HG03159 (cell line): Measurements from ENCODE around the gene SLC26A8.
"Not testable (repeated sequence)": the region's sequence is repeated elsewhere in the genome, so short reads cannot be mapped to it uniquely, and the experiment has no call there.

Source experiments
- ATAC-seq: cut with Tn5 transposase; IDR thresholded peaks from one replicate; pipeline ENCODE4 v1.9.1; 2021; ENCODE audit warnings: mild to moderate bottlenecking, moderate library complexity; ENCODE audit not compliant: unreplicated experiment

Gene SLC26A8

DNA sequence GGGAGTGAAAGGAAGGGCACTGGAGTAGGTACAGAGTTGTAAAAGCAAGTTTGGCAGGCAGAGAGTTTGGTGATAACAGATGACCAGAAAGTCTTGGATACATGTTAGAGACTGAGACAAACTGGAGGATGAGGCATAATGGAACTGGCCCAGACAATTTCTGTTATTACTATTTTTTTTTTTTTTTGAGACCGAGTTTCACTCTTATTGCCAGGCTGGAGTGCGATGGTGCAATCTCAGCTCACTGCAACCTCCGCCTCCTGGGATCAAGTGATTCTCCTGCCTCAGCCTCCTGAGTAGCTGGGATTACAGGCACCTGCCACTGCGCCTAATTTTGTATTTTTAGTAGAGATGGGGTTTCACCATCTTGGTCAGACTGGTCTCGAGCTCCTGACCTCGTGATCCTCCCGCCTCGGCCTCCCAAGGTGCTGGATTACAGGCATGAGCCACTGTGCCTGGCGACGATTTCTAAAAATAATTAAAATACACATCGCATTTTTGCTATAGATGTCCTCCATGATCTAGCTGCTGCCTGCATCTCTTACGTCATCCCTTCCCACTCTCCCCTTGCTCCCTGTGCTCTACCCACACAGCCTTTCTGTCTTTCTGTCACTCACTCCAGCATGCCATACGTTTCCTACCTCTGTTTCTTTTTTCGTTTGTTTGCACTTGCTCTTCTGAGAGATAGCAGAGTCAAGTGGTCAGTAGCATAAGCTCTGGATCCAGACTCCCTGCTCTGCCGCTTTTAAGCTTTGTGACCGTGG is 26.7 kb upstream of the SLC26A8 start:
- no peak for ATAC-seq

DNA sequence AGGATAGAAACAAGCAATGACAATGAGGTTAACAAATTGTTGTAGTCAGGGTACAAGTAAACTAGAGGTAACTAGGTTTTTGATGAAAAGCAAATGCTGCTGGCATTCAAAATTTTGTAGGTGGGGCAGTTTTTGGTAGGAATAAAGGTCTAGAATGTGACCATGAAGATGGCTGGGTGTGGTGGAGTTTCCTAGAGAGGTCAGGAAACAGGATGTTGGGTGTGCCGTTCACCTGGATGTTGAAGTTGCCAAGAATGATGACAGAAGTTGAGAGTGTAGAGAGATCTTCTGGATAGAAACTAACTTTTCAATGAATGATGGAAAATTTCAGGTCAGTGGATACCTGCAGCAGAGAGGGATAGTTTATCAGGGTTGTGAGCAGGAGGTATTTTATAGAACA is 25.9 kb upstream of the SLC26A8 start:
- no peak for ATAC-seq

DNA sequence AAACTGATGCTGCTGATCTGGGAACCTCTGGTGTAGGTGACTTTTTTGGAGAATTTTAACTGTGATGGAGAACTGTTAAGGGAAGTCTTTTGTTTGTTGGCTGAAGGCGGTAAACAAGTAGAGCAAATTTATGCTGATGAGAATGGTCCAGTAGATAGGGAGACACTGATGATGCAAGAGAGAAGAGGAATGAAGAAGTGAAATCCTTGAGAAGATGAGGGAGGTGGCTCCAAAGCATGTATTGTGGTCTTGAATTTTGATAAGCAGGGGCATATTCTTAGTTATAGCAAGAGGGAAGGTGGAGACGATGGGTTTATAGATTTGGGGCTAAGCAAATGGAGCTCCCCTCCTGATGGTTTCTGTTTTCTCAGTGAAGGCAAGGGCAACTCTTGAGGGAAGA is 25.1 kb upstream of the SLC26A8 start:
- ATAC-seq = no peak

DNA sequence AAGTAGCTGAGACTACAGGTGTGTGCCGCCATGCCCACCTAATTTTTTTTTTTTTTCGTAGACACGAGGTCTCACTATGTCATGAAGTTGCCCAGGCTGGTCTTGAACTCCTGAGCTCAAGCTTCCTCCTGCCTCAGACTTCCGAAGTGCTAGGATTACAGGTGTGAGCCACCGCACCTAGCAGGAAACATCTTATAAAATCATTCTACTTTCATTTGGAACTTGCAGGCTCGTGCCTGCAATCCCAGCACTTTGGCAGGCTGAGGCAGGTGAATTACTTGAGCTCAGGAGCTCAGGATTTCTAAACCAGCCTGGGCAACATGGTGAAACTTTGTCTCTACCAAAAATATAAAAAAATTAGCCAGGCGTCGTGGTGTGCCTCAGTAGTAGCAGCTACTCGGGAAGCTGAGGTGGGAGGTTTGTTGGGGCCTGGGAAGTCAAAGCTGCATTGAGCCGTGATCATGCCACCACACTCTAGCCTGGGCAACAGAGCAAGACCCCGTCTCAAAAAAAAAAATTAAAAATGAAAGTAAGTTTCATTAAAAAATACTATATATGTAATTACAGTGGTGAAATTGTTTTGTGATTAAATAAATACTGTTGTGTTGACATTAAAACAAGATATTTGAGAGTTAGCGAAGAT is 18.3 kb upstream of the SLC26A8 start:
- no peak for ATAC-seq

DNA sequence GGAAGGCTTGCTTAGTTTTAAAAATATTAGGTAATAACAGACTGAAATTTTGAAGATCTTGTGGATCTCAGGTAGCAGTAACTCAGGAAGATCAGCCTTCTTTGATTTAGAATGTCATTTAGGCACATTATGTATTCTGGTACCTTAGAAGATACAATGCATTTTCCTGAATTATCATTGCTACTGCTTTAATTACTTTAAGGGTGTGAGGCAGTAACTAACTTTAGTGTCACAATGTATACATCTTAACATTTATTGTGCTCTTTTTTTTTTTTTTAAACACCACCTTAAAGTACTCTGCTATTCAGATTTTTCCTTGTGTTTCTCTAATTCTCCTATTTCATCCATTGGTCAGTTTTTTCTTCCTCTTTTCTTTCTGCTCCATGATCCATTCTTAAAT is 16.5 kb upstream of the SLC26A8 start:
- no peak for ATAC-seq

DNA sequence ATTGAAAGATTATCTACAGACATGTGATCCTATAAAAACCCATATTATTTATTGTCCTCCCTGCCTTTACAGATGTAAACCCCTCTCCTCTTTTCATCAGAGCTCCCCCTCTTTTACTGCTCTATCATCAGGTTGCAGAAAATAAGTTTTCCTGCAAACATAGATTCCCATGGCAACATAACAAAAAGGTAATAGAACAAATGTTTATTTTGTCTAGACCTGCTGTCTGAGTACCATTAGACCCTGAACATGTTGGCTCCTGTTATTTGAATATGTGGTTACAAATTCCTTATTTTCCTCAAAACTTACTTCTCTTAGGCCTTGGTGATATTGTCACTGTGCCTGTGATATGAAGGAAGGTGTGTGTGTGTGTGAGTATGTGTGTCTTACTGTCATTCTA is 14.7 kb upstream of the SLC26A8 start:
- ATAC-seq = no peak

DNA sequence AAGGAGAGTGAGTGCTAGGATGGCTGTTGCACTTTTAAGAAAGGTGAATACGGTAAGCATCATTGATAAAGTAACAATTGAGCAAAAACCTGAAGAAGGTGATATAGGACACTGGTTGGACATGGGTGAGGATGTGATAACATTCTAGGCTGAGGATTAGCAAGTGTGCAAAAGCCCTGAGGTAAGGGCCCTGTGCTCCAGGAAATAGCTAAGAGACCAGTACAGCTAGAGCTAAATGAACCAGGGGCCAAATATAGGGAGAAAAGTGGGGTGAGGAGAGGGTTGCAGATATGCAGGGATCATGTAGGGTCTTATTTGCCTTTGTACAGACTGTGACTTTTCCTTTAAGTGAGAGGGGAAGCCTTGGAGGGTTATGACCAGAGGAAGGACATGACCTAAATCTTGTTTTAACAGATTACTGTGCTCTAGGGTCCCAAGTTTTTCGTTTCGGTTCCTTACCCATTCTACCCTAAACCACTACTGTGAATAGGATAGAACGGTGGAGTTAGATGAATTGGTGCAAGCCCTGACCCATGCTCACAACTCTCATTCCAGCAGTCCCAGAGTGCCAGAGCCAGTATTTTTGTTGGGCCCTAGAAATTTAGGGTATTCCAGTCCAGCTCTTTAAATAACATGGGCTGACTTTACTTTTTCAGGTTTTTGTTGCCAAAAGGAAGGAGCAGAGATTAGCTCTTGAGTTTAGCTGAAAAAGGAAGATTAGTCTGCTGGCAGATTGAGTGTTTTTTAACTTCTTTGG is 13.9 kb upstream of the SLC26A8 start:
- no peak for ATAC-seq

DNA sequence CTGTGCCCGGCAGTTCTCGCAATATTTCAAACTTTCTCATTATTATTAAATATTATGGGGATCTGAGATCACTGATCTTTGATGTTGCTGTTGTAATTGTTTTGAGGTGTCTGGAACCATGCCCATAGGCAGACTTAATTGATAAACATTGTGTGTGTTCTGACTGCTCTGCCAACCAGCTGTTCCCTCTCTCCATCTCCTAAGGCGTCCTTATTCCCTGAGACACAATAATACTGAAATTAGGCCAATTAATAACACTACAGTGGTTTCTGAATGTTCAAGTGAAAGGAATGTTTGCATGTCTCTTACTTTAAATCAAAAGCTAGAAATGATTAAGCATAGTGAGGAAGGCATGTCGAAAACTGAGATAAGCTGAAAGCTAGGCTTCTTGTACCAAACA is 10.8 kb upstream of the SLC26A8 start:
- no peak for ATAC-seq

DNA sequence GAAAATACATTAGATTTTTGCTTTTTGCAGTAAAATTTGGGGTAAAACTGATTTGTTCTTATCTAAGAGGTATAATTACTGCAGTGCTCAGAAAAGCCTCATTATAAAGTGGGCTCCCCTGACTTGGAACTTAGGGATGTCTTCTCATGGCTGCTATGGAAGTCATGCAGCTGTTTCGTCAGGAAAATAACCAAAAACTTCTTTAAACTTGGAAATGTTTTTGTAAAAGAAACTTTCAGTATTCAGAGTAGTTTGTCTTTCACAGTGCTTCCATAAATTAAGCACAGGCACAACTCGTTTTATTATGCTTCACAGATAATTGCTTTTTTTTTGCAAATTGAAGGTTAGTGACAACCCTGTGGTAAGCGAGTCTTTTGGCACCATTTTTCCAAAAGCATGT is 10.0 kb upstream of the SLC26A8 start:
- no peak for ATAC-seq

DNA sequence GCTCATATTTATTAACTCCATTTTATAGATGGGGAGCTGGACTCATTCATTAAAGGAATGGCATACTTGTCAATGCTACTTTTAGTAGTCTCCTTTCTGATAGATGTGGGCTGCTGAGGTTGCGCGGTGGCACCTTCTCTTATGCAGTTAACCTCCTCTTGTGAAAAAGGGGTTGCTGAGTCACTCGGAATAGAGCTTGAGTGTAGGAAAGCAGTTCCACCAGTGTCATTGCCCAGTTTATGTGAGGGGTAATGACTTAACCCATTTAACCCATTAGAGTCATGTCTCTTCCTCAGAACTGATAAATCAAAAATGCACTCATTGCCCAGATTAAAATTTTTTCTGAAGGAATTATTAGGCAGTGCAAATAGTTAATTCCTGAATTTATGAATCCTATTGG is 9.5 kb upstream of the SLC26A8 start:
- no peak for ATAC-seq

DNA sequence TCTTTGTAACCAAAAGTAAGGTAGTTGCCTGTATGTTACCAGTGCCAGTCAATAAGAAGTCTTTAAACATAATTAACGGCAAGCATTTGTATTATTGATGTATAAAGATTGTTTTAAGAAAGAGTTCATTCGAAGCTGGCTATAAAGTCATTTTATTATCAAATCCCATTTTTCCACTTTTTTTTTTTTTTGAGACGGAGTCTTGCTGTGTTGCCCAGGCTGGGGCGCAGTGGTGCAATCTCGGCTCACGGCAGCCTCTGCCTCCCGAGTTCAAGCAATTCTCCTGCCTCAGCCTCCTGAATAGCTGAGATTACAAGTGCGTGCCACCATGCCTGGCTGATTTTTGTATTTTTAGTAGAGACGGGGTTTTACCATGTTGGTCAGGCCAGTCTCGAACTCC is 8.7 kb upstream of the SLC26A8 start:
- ATAC-seq = not testable (repeated sequence)

DNA sequence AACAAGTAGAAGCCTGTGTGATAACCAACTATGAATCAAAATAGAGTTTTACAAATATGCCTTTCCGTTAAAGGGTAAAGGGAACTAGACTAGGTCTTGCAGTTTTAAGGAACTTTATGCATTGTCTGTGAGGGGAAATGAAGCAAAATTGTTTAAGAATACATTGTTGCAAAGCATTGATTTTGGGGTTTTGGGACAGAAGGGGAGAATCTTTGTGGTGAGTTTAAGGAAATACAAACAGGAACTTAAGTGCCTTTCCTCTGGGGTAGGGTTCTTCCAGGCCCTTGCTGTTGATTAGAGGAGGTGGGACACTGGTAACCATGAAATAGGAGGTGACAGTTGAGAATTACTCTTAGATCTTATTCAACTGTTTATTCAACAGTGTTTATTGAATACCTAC is 7.8 kb upstream of the SLC26A8 start:
- no peak for ATAC-seq

DNA sequence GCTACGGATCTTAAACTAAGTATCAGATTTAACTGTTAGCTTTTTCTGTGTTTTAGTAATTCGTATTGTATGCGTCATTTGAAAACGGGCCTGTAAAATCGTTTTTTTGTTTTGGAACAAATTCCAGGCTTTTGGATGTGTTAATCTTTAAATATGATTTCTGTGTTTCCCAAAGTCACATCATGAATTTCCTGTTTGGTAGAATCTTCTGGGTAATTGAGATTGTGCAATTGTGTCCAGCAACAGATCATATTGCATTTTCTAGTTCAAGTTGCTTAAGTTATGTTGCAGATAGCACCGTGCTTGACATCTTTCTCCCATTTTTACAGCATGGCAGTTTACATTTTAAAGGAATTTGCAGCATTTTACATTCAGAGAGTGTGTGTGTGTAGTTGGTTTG is 5.0 kb upstream of the SLC26A8 start:
- ATAC-seq = no peak

DNA sequence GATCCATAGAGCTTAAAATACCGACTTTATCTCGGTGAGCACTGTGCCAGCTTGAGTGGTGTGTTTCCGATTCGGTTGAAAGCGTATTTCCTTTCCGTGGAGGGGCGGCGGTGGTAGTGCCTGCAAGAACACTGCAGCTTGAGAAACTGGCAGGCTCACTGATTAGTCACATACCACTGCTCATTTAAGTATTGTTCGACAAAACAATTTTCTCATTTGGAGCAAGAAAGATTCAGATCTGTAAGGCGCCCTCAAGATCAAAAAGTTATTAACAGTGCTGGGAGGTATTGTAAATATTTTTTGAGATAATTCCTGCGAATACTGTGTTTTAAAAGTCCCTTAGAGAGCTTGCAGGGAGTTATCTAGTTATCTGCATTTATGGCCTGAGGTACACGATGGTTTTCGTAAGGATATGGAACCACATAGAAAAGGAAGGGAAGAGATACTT is 4.5 kb upstream of the SLC26A8 start:
- no peak for ATAC-seq

DNA sequence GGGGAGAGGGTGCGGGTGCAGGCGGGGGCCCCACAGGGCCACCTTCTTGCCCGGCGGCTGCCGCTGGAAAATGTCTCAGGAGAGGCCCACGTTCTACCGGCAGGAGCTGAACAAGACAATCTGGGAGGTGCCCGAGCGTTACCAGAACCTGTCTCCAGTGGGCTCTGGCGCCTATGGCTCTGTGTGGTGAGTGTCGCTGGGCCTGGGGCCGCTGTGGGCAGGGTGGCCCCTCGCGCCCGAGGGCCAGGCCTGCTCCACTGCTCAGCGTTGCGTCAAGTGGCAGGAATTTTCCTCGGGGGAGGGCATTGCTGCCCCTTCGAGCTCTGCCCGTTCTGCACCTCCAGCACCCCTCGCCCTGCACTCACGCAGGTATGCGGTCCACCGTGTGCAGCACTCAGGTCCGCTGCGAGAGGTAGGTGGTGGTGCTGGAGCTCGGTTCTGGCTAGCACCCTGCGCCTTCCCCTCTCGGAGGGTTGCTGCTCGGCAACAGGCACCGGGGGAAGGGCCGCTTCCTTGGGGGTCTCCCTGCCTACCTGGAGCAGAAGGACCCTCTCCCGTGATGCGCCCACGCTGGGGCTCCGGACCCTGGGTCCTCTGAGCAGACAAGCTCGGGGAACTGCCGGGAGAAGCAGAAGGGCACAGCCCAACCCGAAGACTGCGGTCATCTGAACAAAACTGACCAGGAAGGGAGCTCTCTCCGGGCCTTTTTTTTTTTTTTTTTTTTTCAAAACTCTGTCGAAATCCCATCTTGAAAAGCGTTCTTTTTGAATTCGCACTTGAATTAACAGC is 3.8 kb upstream of the SLC26A8 start:
- peak; percentile 5 for ATAC-seq

DNA sequence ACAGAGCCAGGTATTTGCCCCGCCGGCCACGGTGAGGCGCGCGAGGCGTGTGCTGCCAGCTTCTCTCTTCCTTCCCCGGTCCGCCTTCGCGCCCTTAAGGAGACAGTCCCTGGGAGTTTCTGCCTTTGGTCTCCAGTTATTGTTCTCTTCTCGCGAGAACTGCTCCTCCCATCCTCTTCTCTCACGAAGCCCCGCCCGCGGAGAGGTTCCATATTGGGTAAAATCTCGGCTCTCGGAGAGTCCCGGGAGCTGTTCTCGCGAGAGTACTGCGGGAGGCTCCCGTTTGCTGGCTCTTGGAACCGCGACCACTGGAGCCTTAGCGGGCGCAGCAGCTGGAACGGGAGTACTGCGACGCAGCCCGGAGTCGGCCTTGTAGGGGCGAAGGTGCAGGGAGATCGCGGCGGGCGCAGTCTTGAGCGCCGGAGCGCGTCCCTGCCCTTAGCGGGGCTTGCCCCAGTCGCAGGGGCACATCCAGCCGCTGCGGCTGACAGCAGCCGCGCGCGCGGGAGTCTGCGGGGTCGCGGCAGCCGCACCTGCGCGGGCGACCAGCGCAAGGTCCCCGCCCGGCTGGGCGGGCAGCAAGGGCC is 3.2 kb upstream of the SLC26A8 start, which contains the start of gene MAPK14:
TSS of gene MAPK14 (plus strand) at position 308 of the 587 bp plus-strand sequence. CDS start 350 bp downstream, outside the sequence.
- ATAC-seq = peak; percentile 79

DNA sequence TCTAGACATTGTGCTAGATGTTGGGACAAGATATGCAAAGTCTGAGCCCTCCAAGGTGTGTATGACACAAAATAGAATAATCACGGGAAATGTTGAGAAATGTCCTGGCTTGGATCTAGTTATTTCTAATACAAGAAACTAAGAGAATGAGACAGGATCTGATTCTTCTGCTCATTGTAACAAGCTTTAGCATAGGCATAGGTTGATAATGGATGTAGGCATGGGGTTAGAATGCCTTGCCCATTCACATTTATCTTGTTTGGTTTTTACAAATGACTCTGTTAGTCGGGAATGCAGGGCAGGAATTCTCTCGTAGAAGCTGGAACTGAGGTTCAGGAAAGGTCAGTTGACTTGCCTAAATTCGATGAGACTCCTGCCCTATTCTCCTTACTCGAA is 1.5 kb upstream of the SLC26A8 start:
- ATAC-seq = no peak

DNA sequence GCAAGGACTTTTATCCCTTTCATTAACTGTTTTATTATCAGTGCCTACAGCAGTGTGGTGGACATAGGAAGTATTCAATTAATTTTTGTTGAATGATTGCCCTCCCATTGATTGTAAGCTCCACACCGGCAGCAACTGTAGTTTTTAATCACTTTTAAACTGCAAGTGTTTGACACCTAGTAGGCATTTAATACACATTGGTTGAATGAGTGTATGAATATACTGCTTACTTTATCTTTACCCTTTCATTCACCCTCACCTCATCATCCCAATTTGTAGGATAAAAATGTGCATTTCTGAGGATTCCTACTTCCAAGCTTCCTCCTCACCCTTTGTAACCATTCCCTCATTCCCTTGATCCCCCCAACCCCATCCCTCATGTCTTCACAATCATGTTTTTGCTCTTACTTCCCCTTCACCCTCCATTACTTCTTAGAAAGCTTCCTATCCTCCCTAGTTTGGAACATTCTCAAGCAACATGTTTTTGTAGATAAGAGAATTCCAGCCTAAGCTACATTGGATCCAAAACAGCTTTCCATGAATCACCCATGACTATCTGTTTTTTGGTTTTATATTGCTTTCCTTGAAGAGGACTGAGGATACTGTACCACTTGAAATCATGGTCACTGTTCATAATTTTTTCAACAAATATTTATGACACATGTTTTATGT is 955 bp upstream of the SLC26A8 start:
- no peak for ATAC-seq

DNA sequence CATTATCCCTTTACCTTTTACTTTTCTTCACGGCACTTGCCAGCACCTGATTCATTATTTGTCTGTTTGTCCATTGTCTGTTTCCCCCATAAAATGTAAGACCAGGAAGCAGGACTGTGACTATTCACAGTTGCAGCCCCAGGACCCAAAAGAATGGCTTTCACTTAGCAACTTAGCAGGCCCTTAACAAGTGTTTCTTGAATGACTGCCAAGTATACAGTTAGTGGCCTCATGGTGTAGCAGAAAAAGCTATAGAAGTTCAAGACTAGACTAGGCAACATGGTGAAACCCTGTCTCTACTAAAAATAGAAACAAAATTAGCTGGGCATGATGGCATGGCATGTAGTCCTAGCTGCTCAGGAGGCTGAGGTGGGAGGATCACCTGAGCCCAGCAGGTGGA is 4.3 kb downstream of the SLC26A8 start:
- ATAC-seq = no peak

DNA sequence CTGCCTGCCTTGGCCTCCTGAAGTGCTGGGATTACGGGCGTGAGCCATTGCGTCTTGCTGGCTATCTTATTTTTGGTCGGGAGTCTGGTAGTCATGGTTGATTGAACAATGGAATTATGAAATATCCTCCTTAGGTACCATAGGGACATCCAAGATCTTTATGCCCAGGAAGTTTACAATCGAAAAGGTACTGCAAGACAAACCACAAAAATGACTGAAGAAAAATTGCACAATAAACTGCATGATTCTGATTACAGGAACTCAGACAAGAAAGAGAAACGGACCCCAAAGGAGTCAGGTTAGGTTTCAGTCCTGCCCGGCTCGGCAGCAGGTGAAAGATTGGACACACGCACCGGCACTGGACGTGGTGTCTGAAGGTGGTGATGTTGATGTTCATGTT is 5.3 kb downstream of the SLC26A8 start:
- ATAC-seq = no peak
